Body of pancreas (tissue), 4 donors: ENCODE measurements around the gene C19orf25.

Experiments used
- CTCF ChIP-seq, 7 experiments: fragments of 450-650 bp in 4 of 7; fragments of 200-600 bp in 3 of 7; sonication (generic) in 3 of 7; IDR thresholded peaks; one replicate each; pipeline ENCODE4 v1.5.1; 2016 to 2019; ENCODE audit warnings: antibody characterized with exemption in 7 of 7
- POLR2A ChIP-seq, 3 donors: fragments of 450-650 bp; IDR thresholded peaks; one replicate each; pipeline ENCODE4 v1.6.1; 2016; ENCODE audit warnings: antibody characterized with exemption in 3 of 3, mild to moderate bottlenecking in 2 of 3

GRCh38 chr19:1432507-1432887, 46.5 kb downstream of the C19orf25 start:
- TF ChIP-seq CTCF (IDR thresholded peaks at IDR 0.05) (no peak), POLR2A (IDR thresholded peaks at IDR 0.05) (no peak)
